Measurements from ENCODE around the gene RNF43. TPM values are rescaled to one million over a fixed set of nuclear protein-coding genes. Genes with fewer than 3 reads are reported as not detected.

Gene RNF43
- total RNA-seq, 2 experiments from 2014 or later: 0.69 to 1.9 TPM

DNA sequence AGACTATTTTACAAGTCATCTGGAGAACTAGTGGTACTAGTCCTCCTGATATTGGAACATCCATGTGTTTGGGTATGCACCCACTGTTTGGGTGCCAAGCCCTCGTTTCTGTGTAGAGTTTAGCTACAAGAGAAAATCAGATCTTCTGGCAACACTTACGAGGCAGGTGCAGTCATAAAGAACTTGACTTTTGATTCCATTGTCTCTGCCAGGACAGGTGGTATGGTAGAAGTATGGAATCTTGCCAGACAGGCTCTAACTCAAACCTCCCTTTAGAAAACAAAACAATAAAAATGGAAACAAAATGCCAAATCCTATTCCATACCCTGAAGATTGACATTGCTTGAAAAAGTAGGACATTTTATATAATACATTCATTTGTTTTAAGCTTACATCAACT, 16.0 kb downstream of the RNF43 start:
- no peak for ATAC-seq (ENCODE audit: poor library complexity)
- no peaks in the 10 kb centered on the region for H3K36me3 ChIP-seq (ENCODE audit: insufficient read depth, low read length)
- Mint-ChIP-seq H3K4me3 (no peak overlapping the region), H3K27ac (no peak overlapping the region), H3K27me3 (no peaks in the 10 kb centered on the region), H3K4me1 (ENCODE audit: low read depth) (no peaks in the 10 kb centered on the region), H3K36me3 (ENCODE audit: low read depth) (no peaks in the 10 kb centered on the region), H3K9me3 (no peaks in the 10 kb centered on the region)
- POLR2A ChIA-PET: no interaction called here
- H3K9me3 ChIP-seq (ENCODE audit: control insufficient read depth in 1 of 2, insufficient read depth in 1 of 2, low read length in 2 of 2): no peaks in the 10 kb centered on the region
- H3K4me3 ChIP-seq (ENCODE audit: low read length): no peak overlapping the region
- no peak for DNase-seq
- no peaks in the 10 kb centered on the region for H3K27me3 ChIP-seq (ENCODE audit: control insufficient read depth in 1 of 2, insufficient read depth in 2 of 2, low read length in 2 of 2)
- intact Hi-C loops (cut with DNase I, micrococcal nuclease): no loop called here
- H3K27ac ChIP-seq (ENCODE audit: low read depth in 1 of 2, low read length in 2 of 2): no peak overlapping the region
- CTCF ChIA-PET: interaction anchor here (0.5 kb wide), 1 partner anchor 217 kb away, joined by 3 read pairs; no protein-coding TSS in a partner anchor
- no peaks in the 10 kb centered on the region for H3K4me1 ChIP-seq (ENCODE audit: insufficient read depth, low read length)
- TF ChIP-seq, protein P1, sequence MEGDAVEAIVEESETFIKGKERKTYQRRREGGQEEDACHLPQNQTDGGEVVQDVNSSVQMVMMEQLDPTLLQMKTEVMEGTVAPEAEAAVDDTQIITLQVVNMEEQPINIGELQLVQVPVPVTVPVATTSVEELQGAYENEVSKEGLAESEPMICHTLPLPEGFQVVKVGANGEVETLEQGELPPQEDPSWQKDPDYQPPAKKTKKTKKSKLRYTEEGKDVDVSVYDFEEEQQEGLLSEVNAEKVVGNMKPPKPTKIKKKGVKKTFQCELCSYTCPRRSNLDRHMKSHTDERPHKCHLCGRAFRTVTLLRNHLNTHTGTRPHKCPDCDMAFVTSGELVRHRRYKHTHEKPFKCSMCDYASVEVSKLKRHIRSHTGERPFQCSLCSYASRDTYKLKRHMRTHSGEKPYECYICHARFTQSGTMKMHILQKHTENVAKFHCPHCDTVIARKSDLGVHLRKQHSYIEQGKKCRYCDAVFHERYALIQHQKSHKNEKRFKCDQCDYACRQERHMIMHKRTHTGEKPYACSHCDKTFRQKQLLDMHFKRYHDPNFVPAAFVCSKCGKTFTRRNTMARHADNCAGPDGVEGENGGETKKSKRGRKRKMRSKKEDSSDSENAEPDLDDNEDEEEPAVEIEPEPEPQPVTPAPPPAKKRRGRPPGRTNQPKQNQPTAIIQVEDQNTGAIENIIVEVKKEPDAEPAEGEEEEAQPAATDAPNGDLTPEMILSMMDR (IDR thresholded peaks at IDR 0.05): no peak

DNA sequence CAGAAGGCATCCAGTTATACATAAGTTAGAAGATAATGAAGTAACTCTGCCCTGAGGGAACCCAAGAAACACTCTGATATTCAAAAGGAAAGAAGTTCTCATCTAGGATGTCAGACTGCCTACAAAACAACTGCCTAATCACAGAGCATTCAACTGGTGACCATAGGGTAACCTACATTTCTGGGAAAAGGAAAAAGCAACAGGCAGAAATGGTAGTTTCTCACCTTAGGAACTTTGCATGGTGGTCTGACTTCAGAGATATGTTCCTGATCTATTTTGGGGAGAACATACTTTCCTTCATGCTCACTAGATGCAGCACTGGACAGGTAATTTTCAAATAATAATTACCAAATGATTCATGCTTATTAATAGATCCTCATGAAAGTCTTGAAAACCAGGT, 16.5 kb downstream of the RNF43 start:
- Histone ChIP-seq H3K4me3 (ENCODE audit: low read length) (no peak overlapping the region), H3K4me1 (ENCODE audit: insufficient read depth, low read length) (no peaks in the 10 kb centered on the region), H3K9me3 (ENCODE audit: control insufficient read depth in 1 of 2, insufficient read depth in 1 of 2, low read length in 2 of 2) (no peaks in the 10 kb centered on the region), H3K36me3 (ENCODE audit: insufficient read depth, low read length) (no peaks in the 10 kb centered on the region), H3K27me3 (ENCODE audit: control insufficient read depth in 1 of 2, insufficient read depth in 2 of 2, low read length in 2 of 2) (no peaks in the 10 kb centered on the region), H3K27ac (ENCODE audit: low read depth in 1 of 2, low read length in 2 of 2) (no peak overlapping the region)
- no peak overlapping the region for H3K27ac Mint-ChIP-seq
- DNase-seq: no peak
- TF ChIP-seq, protein P1 (IDR thresholded peaks at IDR 0.05): no peak
- H3K9me3 Mint-ChIP-seq: no peaks in the 10 kb centered on the region
- ChIA-PET CTCF (no interaction called here), POLR2A (no interaction called here)
- H3K36me3 Mint-ChIP-seq (ENCODE audit: low read depth): no peaks in the 10 kb centered on the region
- ATAC-seq (ENCODE audit: poor library complexity): no peak
- intact Hi-C loops (cut with DNase I, micrococcal nuclease): no loop called here
- H3K4me3 Mint-ChIP-seq: no peak overlapping the region
- H3K4me1 Mint-ChIP-seq (ENCODE audit: low read depth): no peaks in the 10 kb centered on the region
- H3K27me3 Mint-ChIP-seq: no peaks in the 10 kb centered on the region

DNA sequence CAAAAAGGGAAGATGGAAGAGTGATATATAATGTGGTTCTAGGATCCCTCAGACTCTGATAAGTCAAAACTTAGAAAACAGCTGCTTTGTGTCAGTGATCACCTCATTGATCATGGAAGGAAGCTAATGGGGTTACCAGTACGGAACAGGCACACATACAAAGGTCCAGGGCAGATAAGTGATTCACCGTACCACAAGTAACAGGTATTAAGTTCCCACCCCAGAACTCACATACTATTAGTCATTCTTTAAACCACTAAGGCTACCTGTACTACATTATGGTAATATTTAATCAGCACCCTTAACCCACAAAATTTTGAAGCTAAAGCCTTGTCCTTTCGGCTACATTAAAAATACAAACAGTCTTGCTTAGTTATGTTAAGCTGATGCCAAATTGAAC, 17.4 kb downstream of the RNF43 start:
- CTCF ChIA-PET: no interaction called here
- intact Hi-C loops (cut with DNase I, micrococcal nuclease): no loop called here
- Histone ChIP-seq H3K27ac (ENCODE audit: low read depth in 1 of 2, low read length in 2 of 2) (no peak overlapping the region), H3K4me1 (ENCODE audit: insufficient read depth, low read length) (no peaks in the 10 kb centered on the region), H3K27me3 (ENCODE audit: control insufficient read depth in 1 of 2, insufficient read depth in 2 of 2, low read length in 2 of 2) (no peaks in the 10 kb centered on the region), H3K4me3 (ENCODE audit: low read length) (no peak overlapping the region), H3K36me3 (ENCODE audit: insufficient read depth, low read length) (no peaks in the 10 kb centered on the region), H3K9me3 (ENCODE audit: control insufficient read depth in 1 of 2, insufficient read depth in 1 of 2, low read length in 2 of 2) (no peaks in the 10 kb centered on the region)
- Mint-ChIP-seq H3K27ac (no peak overlapping the region), H3K4me1 (ENCODE audit: low read depth) (no peaks in the 10 kb centered on the region), H3K4me3 (no peak overlapping the region), H3K9me3 (no peaks in the 10 kb centered on the region), H3K27me3 (no peaks in the 10 kb centered on the region), H3K36me3 (ENCODE audit: low read depth) (no peaks in the 10 kb centered on the region)
- TF ChIP-seq, protein P1 (IDR thresholded peaks at IDR 0.05): no peak
- POLR2A ChIA-PET: interaction anchor here (0.9 kb wide), 1 partner anchor 48 kb away, joined by 3 read pairs; the partner anchor contains the start of gene SUPT4H1
- ATAC-seq (ENCODE audit: poor library complexity) (no peak), DNase-seq (no peak)

Measured in CD4-positive, alpha-beta T cell (primary cell).